ENCODE results near the gene HHIPL1.

The HHIPL1 gene

DNA sequence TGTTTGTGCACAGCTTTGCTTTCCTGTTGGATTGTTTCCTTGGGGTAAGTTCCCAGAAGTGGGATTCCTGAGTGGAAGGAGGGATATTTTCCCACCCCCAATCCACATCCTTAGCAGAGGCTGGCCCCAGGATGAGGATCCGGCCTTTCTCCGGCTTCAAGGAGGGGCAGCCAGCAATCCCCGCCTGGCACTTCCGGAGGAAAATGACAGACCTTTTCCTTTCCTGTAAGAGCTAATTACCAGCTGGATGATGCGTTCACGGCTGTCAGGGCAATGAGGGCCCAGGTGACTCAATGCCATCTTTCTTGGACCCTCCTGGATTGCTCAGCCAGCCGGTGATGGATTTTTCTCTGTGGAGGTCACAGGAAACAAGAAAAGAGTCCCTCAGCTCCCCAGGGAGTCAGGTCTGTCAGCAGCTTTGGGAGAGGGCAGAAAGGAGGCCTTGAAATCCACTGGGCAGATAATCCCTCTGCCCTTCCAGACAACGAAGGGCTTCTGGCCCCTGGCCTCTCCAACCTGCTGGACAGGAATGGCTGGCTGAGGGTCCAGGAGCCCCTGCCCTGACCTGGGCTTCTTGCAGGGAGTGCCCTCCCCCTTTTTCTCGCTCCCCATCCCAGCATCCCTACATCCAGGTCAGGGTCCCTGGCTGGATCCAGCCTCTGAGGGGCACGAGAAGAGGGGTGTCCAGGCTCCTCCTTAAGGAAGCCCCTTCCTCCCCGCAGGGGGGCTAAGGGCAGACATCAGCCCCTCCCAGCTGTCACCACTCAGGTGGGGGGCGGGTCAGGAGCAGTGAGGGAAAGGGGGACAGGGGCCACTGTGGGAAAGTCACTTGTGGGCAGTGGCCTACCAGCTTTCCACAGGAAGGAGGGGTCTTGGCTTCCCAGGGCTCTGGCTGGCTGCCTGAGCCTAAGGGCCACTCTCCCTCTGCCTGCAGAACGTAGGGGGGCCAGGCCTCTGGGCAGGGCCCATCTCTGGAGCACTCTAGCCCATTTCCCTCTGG, 24.8 kb upstream of the HHIPL1 start:
- H3K36me3 Mint-ChIP-seq (ENCODE audit: low read depth): no peaks in the 10 kb centered on the region
- H3K4me1 Mint-ChIP-seq (ENCODE audit: low read depth): no peaks in the 10 kb centered on the region
- peaks cover 11% of the 10 kb centered on the region for H3K27me3 Mint-ChIP-seq
- H3K4me3 Mint-ChIP-seq: no peak overlapping the region
- H3K27ac Mint-ChIP-seq: no peak overlapping the region
- no peaks in the 10 kb centered on the region for H3K9me3 Mint-ChIP-seq
- intact Hi-C loops (cut with micrococcal nuclease): no loop called here

DNA sequence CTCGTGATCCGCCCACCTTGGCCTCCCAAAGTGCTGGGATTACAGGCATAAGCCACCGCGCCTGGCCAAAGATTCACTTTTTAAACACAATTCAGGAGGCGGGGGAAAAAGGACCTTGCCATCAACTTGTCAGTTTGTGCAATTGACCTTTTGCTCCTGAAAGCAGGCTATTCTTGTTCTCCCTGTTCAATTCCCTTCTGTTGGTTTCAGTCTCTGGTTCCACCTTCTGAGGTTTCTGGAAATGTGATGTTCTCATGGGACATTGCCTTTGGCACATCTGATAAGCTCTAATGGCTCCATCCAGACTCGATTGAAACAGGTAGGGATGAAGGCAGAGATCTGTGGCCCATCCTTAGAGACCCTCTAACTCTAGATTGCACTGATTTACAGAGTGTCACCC, 23.0 kb upstream of the HHIPL1 start:
- H3K4me1 Mint-ChIP-seq (ENCODE audit: low read depth): no peaks in the 10 kb centered on the region
- H3K9me3 Mint-ChIP-seq: no peaks in the 10 kb centered on the region
- no peak overlapping the region for H3K27ac Mint-ChIP-seq
- H3K36me3 Mint-ChIP-seq (ENCODE audit: low read depth): no peaks in the 10 kb centered on the region
- intact Hi-C loops (cut with micrococcal nuclease): no loop called here
- peaks cover 3% of the 10 kb centered on the region for H3K27me3 Mint-ChIP-seq
- H3K4me3 Mint-ChIP-seq: no peak overlapping the region

DNA sequence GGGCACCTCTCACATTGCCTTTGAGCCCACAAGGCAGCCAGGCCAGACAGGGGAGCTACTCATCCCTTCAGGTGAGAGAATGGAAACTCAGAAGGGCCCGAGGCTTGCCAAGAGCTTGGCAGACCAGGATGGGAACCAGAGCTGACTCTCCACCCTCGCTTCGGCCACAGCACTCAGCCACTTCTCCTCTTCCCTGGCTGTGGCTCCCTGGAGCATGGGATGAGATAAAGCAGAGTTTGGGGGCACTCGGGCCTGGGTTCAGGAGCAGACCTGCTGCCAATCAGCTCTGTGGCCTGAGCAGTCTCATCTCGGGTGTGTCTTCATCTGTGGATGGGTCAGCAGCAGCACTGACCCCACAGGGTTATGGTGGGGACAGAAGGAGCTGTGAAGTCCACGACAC, 20.9 kb upstream of the HHIPL1 start:
- H3K36me3 Mint-ChIP-seq (ENCODE audit: low read depth): no peaks in the 10 kb centered on the region
- H3K27me3 Mint-ChIP-seq: peaks cover 6% of the 10 kb centered on the region
- no peaks in the 10 kb centered on the region for H3K4me1 Mint-ChIP-seq (ENCODE audit: low read depth)
- no peak overlapping the region for H3K27ac Mint-ChIP-seq
- no peak overlapping the region for H3K4me3 Mint-ChIP-seq
- H3K9me3 Mint-ChIP-seq: no peaks in the 10 kb centered on the region
- intact Hi-C loops (cut with micrococcal nuclease): no loop called here

DNA sequence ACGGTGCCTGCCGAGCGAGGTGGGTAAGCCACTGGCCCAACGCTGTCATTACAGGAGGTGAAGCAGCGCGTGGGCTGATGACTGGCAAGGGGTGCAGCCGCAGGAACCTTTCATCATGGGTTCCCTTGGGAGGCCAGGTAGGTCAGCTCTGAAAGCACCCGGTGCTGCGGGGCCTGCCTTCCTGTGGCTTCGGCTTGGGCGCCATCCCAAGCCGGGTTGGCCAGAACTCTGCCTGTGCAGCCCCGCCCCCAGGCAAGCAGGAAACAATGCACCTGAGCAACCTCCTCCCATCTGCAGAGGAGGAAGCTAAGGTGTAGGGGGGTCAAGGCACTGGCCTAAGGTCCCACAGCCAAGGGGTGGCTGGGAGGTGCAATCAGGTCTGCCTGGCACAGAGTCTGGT, 20.0 kb upstream of the HHIPL1 start:
- H3K9me3 Mint-ChIP-seq: no peaks in the 10 kb centered on the region
- no peaks in the 10 kb centered on the region for H3K4me1 Mint-ChIP-seq (ENCODE audit: low read depth)
- peaks cover 6% of the 10 kb centered on the region for H3K27me3 Mint-ChIP-seq

DNA sequence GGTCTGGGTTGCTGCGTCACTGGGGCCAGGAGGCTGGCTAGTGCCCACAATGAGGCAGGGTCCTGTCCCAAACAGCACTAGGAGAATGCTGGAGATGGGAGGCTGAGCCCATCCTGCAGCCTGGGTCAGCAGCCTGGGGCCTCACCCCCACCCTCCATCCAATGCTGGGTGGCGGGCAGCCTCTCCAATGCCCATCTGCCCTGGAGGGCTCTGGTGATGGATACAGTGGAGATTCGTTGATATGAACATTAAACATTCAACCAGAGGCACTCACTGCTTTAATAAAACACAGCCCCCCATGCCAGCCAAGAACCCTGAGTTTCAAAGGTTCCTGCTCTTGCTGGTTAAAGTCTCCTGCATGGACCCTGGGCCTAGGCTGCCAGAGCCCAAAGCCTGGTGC, 19.5 kb upstream of the HHIPL1 start:
- Mint-ChIP-seq H3K4me1 (ENCODE audit: low read depth) (no peaks in the 10 kb centered on the region), H3K27ac (no peak overlapping the region), H3K4me3 (no peak overlapping the region), H3K36me3 (ENCODE audit: low read depth) (no peaks in the 10 kb centered on the region), H3K27me3 (peaks cover 6% of the 10 kb centered on the region), H3K9me3 (no peaks in the 10 kb centered on the region)
- intact Hi-C loops (cut with micrococcal nuclease): no loop called here

More for the DNA sequence above, 20.0 kb upstream of the HHIPL1 start:
- no peak overlapping the region for H3K27ac Mint-ChIP-seq
- H3K36me3 Mint-ChIP-seq (ENCODE audit: low read depth): no peaks in the 10 kb centered on the region
- intact Hi-C loops (cut with micrococcal nuclease): no loop called here
- H3K4me3 Mint-ChIP-seq: no peak overlapping the region

DNA sequence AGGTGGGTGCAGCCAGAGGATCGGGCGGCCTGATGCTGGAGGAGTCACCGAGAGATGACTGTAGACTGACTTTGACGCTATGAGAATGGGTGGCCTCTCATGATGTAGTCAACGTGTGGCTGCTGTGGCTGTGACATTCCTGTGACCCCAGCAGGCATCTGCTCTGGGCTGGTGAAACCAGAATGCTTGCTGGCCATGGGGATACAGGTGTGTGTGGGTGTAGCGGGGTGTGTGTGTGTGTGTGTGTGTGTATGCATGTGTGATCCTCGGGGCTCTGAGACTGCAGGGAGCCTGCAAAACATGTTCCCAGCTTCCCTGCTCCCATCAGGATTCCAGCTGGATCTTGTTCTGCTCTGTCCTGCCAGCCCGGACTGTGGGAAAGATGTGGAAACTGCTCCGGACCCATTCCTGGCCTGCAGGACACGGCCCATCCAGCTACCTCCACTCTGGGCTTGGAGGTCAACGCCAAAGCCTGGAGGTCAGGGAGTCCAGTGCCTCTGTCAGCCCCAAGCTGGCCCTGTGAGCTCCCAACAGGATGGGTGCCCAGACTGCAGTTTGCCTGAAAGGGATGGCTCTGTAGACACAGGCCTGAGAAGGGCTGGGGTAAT, 18.8 kb upstream of the HHIPL1 start:
- intact Hi-C loops (cut with micrococcal nuclease): no loop called here

DNA sequence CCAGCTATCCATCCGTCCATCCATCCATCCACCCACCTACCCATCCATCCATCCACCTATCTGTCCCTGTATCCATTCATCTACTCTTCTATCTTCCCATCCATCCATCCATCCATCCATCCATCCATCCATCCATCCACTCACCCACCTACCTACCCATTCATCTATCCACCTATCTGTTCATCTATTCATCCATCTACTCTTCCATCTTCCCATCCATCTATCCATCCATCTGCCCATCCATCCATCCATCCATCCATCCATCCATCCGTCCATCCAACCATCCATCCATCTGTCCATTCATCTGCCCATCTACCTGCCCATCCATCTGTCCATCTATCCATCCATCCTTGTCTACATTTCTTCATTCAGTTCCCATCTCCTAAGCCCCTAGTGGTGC, 17.8 kb upstream of the HHIPL1 start:
- Mint-ChIP-seq H3K27me3 (peaks cover 6% of the 10 kb centered on the region), H3K36me3 (ENCODE audit: low read depth) (no peaks in the 10 kb centered on the region), H3K27ac (no peak overlapping the region), H3K9me3 (no peaks in the 10 kb centered on the region), H3K4me1 (ENCODE audit: low read depth) (no peaks in the 10 kb centered on the region), H3K4me3 (no peak overlapping the region)
- intact Hi-C loops (cut with micrococcal nuclease): no loop called here

More for the DNA sequence above, 18.8 kb upstream of the HHIPL1 start:
- H3K36me3 Mint-ChIP-seq (ENCODE audit: low read depth): no peaks in the 10 kb centered on the region
- peaks cover 6% of the 10 kb centered on the region for H3K27me3 Mint-ChIP-seq
- no peaks in the 10 kb centered on the region for H3K9me3 Mint-ChIP-seq
- no peak overlapping the region for H3K4me3 Mint-ChIP-seq
- H3K4me1 Mint-ChIP-seq (ENCODE audit: low read depth): no peaks in the 10 kb centered on the region
- H3K27ac Mint-ChIP-seq: no peak overlapping the region

DNA sequence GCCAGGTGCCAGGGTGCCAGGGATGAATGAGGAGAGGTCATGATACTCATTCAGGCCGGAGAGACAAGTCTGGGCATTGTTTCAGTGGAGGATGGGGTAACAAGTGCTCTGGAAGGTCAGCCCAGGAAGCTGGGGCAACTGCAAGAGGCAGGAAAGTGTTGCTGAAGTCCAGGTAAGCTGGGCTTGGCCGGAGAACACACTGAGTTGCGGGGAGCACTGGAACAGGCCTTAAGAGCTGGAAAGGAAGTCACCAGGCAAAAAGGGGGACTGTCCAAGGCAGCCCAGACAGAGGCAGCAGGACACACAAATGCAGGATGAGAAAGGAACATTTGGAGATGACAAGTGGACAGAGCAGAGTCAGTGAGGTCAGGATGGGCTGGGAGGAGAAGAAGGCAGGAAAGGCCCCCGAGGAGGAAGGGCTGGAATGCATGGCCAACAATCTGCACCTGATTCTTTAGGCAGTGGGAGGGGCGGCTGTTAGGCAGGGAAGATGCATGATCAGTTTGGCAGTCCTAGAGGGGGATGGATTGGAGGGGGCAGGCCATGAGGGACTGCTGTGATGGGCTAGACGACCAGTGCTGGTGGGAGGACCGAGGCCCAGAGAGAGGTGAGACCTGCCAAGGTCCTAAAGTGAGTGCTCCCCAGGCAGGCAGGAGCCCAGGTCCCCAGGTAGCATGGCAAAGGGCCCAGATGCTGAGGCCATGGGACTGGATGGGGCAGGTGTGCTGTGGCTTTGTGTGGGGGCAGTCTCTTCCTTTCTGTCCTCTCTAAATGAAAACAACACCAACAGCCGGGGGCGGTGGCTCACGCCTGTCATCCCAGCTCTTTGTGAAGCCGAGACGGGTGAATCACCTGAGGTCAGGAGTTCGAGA, 17.2 kb upstream of the HHIPL1 start:
- H3K27me3 Mint-ChIP-seq: peaks cover 8% of the 10 kb centered on the region
- H3K4me3 Mint-ChIP-seq: no peak overlapping the region
- no peaks in the 10 kb centered on the region for H3K9me3 Mint-ChIP-seq
- H3K36me3 Mint-ChIP-seq (ENCODE audit: low read depth): no peaks in the 10 kb centered on the region
- H3K27ac Mint-ChIP-seq: no peak overlapping the region
- no peaks in the 10 kb centered on the region for H3K4me1 Mint-ChIP-seq (ENCODE audit: low read depth)
- intact Hi-C loops (cut with micrococcal nuclease): no loop called here

DNA sequence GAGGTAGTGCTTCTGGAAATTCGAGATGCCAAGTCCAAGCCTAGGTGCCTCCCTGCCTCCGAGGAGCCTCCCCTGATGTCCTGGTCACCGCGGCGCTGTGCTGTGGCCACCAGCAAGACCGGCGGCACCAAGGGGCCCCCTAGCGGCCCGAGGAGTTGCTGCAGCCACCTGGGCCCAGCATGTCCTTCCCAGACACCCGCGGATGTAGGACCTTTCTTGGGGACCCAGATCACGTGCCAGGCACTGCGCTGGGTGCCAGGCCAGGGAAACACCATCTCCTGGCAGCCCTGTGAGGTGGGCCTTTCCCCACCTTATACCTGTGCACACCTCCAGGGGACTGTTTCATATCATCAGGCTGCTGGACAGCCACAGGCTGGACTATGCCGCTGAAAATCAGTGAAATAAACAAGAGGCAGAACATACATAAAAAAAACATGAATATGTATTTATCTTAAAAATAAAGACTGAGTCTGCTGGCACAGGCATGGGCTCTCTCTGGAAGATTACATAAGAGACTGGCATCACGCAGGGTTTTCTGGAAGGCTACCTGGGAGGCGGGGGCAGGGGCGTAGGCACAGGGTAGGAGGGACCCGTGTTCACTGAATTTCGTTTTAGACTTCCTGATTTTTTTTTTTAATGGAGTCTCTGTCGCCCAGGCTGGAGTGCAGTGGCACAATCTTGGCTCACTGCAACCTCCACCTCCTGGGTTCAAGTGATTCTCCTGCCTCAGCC, 15.9 kb upstream of the HHIPL1 start:
- intact Hi-C loops (cut with micrococcal nuclease): loop anchor here (1.0 kb wide), 1 partner anchor 111 kb away; no protein-coding TSS in a partner anchor
- Mint-ChIP-seq H3K27ac (no peak overlapping the region), H3K27me3 (peaks cover 8% of the 10 kb centered on the region), H3K4me1 (ENCODE audit: low read depth) (no peaks in the 10 kb centered on the region), H3K9me3 (no peaks in the 10 kb centered on the region), H3K4me3 (no peak overlapping the region), H3K36me3 (ENCODE audit: low read depth) (no peaks in the 10 kb centered on the region)

DNA sequence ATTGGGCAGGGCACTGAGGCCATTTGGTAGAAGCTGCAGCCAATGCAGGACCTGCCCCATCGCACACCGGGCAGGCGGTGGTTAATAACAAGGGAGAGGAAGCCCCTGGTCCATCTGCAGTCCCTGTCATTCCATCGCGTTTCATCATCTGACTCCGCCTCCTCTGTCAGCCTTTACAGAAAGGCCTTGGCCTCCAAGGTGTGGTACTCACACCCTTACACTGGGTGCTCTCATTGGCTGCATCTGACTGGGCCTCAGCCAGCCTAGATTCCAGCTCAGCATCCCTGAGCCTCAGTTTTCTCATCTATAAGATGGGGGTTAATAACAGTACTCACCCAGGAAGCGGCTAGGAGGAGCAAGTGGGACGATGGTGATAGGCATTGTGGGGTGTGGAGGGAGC, 14.7 kb upstream of the HHIPL1 start:
- no peaks in the 10 kb centered on the region for H3K9me3 Mint-ChIP-seq
- H3K27ac Mint-ChIP-seq: no peak overlapping the region
- H3K4me1 Mint-ChIP-seq (ENCODE audit: low read depth): no peaks in the 10 kb centered on the region
- H3K36me3 Mint-ChIP-seq (ENCODE audit: low read depth): no peaks in the 10 kb centered on the region
- intact Hi-C loops (cut with micrococcal nuclease): no loop called here
- peaks cover 8% of the 10 kb centered on the region for H3K27me3 Mint-ChIP-seq
- H3K4me3 Mint-ChIP-seq: no peak overlapping the region

DNA sequence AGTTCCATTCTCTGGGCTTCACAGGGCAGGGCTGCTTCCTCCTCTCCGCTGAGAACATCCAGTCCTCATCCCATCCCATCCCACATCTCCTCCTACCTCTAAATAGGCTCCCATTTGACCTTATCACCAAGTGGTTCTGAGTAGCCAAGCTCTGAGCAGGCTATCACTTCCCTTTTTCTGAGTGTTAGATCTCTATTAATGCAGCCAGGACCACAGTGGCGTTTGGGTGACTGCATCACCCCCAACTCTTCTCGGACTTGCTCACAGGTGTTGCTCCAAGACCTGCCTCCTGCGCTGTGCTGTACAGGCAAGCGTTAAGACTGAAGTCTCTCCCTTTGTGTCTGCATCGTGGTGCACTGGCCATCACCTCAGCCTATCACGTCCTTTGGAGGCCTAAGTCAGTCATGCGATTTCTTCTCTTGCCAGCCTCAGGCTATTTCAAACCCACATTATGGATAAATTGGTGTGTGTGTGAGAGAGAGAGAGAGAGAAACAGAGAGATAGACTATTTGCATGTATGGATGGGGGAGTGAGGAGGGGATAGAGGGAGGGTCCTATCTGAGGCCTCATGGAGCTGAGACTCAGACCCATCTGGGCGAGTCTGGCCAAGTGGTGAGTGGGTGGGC, 12.4 kb upstream of the HHIPL1 start:
- Mint-ChIP-seq H3K9me3 (no peaks in the 10 kb centered on the region), H3K27me3 (peaks cover 8% of the 10 kb centered on the region), H3K4me1 (ENCODE audit: low read depth) (no peaks in the 10 kb centered on the region), H3K27ac (no peak overlapping the region), H3K4me3 (no peak overlapping the region), H3K36me3 (ENCODE audit: low read depth) (no peaks in the 10 kb centered on the region)
- intact Hi-C loops (cut with micrococcal nuclease): no loop called here

DNA sequence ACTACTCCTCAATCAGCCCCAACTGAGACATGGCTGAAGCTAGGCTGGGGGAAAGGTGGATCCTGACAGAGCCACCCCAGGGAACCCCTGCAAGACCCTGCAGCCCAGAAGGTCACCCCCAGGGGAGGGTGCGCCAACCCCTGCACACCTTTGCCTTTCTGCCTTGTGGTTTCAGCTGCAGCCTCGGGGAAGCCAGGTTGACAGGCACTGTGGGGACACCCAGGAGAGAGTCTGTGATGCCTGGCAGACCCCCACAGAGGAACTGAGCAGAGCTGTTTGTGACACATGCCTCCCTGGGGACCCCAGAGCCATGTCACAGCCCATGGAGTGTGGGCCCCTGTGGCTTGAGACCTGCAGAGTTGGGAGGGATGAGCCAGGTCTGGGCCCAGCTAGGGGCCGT, 11.8 kb upstream of the HHIPL1 start:
- no peak overlapping the region for H3K4me3 Mint-ChIP-seq
- no peak overlapping the region for H3K27ac Mint-ChIP-seq
- no peaks in the 10 kb centered on the region for H3K4me1 Mint-ChIP-seq (ENCODE audit: low read depth)
- no peaks in the 10 kb centered on the region for H3K36me3 Mint-ChIP-seq (ENCODE audit: low read depth)
- H3K9me3 Mint-ChIP-seq: no peaks in the 10 kb centered on the region
- intact Hi-C loops (cut with micrococcal nuclease): no loop called here
- peaks cover 4% of the 10 kb centered on the region for H3K27me3 Mint-ChIP-seq

DNA sequence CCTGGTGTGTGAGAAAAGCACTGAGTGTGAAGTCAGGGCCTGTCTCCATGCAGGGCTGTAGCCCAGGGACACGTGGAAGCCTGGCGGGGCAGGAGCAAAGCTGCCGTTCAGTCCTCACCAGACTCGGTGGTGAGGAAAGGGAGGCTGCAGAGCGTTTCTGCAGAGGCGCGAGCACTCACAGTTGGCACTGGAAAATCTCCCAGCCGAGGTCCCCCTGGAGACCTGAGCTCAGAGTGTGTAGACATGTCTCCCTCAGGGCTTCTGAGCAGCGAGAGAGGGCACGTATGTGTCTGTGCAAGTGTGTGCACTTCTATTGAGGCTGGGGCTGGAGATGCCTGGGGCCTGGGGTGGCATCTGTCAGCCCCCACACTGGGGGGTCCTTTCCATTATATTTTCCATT, 11.0 kb upstream of the HHIPL1 start:
- no peaks in the 10 kb centered on the region for H3K36me3 Mint-ChIP-seq (ENCODE audit: low read depth)
- no peaks in the 10 kb centered on the region for H3K4me1 Mint-ChIP-seq (ENCODE audit: low read depth)
- no peak overlapping the region for H3K27ac Mint-ChIP-seq
- intact Hi-C loops (cut with micrococcal nuclease): no loop called here
- peaks cover 4% of the 10 kb centered on the region for H3K27me3 Mint-ChIP-seq
- no peak overlapping the region for H3K4me3 Mint-ChIP-seq
- no peaks in the 10 kb centered on the region for H3K9me3 Mint-ChIP-seq
